H9 (cell line): ENCODE measurements around the gene CCNQ. TPM values are rescaled to one million over a fixed set of nuclear protein-coding genes. Genes with fewer than 3 reads are reported as not detected.

Experiments used
- DNase-seq: peaks from one replicate; pipeline ENCODE4 v3.0.0-alpha.2; 2017
- H2AFZ ChIP-seq: one replicate; pipeline ENCODE4 v1.6.1; 2013; ENCODE audit warnings: mild to moderate bottlenecking, low read length, control low read depth, moderate library complexity
- H2AK5ac ChIP-seq: 2 replicates; pipeline ENCODE4 v1.6.1; 2013; ENCODE audit warnings: low read length, control low read depth, mixed read lengths; ENCODE audit not compliant: insufficient read length
- H2BK120ac ChIP-seq: one replicate; pipeline ENCODE4 v1.6.1; 2013; ENCODE audit warnings: low read depth, mild to moderate bottlenecking, low read length, control low read depth, inconsistent platforms; ENCODE audit not compliant: poor library complexity, severe bottlenecking
- H2BK12ac ChIP-seq: 2 replicates; pipeline ENCODE4 v1.6.1; 2013; ENCODE audit warnings: low read length, control low read depth, mixed read lengths, low read depth; ENCODE audit not compliant: insufficient read length
- H2BK15ac ChIP-seq: 2 replicates; pipeline ENCODE4 v1.6.1; 2013; ENCODE audit warnings: low read depth, low read length, control low read depth
- H2BK20ac ChIP-seq: one replicate; pipeline ENCODE4 v1.6.1; 2013; ENCODE audit warnings: low read depth, mild to moderate bottlenecking, low read length, control low read depth, inconsistent platforms; ENCODE audit not compliant: poor library complexity, severe bottlenecking
- H2BK5ac ChIP-seq: 2 replicates; pipeline ENCODE4 v1.6.1; 2013; ENCODE audit warnings: low read length, control low read depth, mixed read lengths; ENCODE audit not compliant: insufficient read length
- H3K14ac ChIP-seq: 2 replicates; pipeline ENCODE4 v1.6.1; 2013; ENCODE audit warnings: low read length, control low read depth; ENCODE audit not compliant: insufficient read depth
- H3K18ac ChIP-seq: 2 replicates; pipeline ENCODE4 v1.6.1; 2013; ENCODE audit warnings: low read depth, mild to moderate bottlenecking, mixed read lengths, low read length, control low read depth; ENCODE audit not compliant: insufficient read length
- H3K23ac ChIP-seq: 2 replicates; pipeline ENCODE4 v1.6.1; 2013; ENCODE audit warnings: low read length, control low read depth, mixed read lengths, low read depth; ENCODE audit not compliant: insufficient read length
- H3K23me2 ChIP-seq: 2 replicates; pipeline ENCODE4 v1.6.1; 2013; ENCODE audit warnings: low read depth, mild to moderate bottlenecking, mixed read lengths, low read length, control low read depth; ENCODE audit not compliant: insufficient read length, poor library complexity, severe bottlenecking
- H3K27ac ChIP-seq: 2 replicates; pipeline ENCODE4 v1.5.1; 2013; ENCODE audit warnings: low read length, control low read depth, mixed read lengths, low read depth; ENCODE audit not compliant: insufficient read length
- H3K27me3 ChIP-seq: 2 replicates; pipeline ENCODE4 v1.6.1; 2013; ENCODE audit warnings: low read length, control low read depth, inconsistent platforms; ENCODE audit not compliant: insufficient read depth
- H3K4ac ChIP-seq: 2 replicates; pipeline ENCODE4 v1.6.1; 2013; ENCODE audit warnings: low read depth, mild to moderate bottlenecking, control low read depth, inconsistent platforms, low read length, moderate library complexity
- H3K4me1 ChIP-seq: 2 replicates; pipeline ENCODE4 v1.6.1; 2013; ENCODE audit warnings: low read length, control low read depth, inconsistent platforms; ENCODE audit not compliant: insufficient read depth
- H3K4me2 ChIP-seq: 2 replicates; pipeline ENCODE4 v1.6.1; 2013; ENCODE audit warnings: low read length, control low read depth, mixed read lengths; ENCODE audit not compliant: insufficient read length, insufficient read depth
- H3K56ac ChIP-seq: 2 replicates; pipeline ENCODE4 v1.6.1; 2013; ENCODE audit warnings: low read depth, mild to moderate bottlenecking, mixed read lengths, low read length, control low read depth; ENCODE audit not compliant: insufficient read length
- H3K79me1 ChIP-seq: 2 replicates; pipeline ENCODE4 v1.6.1; 2013; ENCODE audit warnings: low read depth, mild to moderate bottlenecking, moderate library complexity, low read length, control low read depth, inconsistent platforms; ENCODE audit not compliant: insufficient read depth, poor library complexity, severe bottlenecking
- H3K79me2 ChIP-seq: 2 replicates; pipeline ENCODE4 v1.6.1; 2013; ENCODE audit warnings: low read length, control low read depth, inconsistent platforms; ENCODE audit not compliant: insufficient read depth
- H3K9ac ChIP-seq: 2 replicates; pipeline ENCODE4 v1.6.1; 2013; ENCODE audit warnings: low read length, control low read depth, mixed read lengths; ENCODE audit not compliant: insufficient read length; ENCODE audit errors: extremely low read depth
- H3K9me3 ChIP-seq: one replicate; pipeline ENCODE4 v1.6.1; 2013; ENCODE audit warnings: low read depth, low read length, inconsistent platforms; ENCODE audit not compliant: control insufficient read depth
- H3T11ph ChIP-seq: one replicate; pipeline ENCODE4 v1.6.1; 2013; ENCODE audit warnings: mild to moderate bottlenecking, low read length, control low read depth, inconsistent platforms
- H4K20me1 ChIP-seq: one replicate; pipeline ENCODE4 v1.6.1; 2013; ENCODE audit not compliant: control insufficient read depth, insufficient read length, insufficient read depth
- H4K5ac ChIP-seq: 2 replicates; pipeline ENCODE4 v1.6.1; 2013; ENCODE audit warnings: low read depth, mild to moderate bottlenecking, mixed read lengths, low read length, control low read depth; ENCODE audit not compliant: insufficient read length
- H4K8ac ChIP-seq: replicated peaks from 2 replicates; pipeline ENCODE4 v1.6.1; 2013; ENCODE audit warnings: low read length, control low read depth, mixed read lengths, low read depth; ENCODE audit not compliant: insufficient read length
- H4K91ac ChIP-seq: 2 replicates; pipeline ENCODE4 v1.6.1; 2013; ENCODE audit warnings: low read depth, mild to moderate bottlenecking, moderate library complexity, mixed read lengths, low read length, control low read depth; ENCODE audit not compliant: insufficient read length
- H3K27ac Mint-ChIP-seq, 3 experiments: 2 replicates in 2 of 3; 3 replicates in 1 of 3; pipeline ENCODE4 v1.8.0; 2020 to 2021; ENCODE audit warnings: mixed read lengths in 3 of 3, mild to moderate bottlenecking in 1 of 3, moderate library complexity in 1 of 3
- H3K27me3 Mint-ChIP-seq: 2 replicates; pipeline ENCODE4 v1.8.0; 2021; ENCODE audit warnings: low read depth, mild to moderate bottlenecking, moderate library complexity, mixed read lengths
- H3K36me3 Mint-ChIP-seq, 3 experiments: 2 replicates in 2 of 3; 3 replicates in 1 of 3; pipeline ENCODE4 v1.8.0; 2020 to 2021; ENCODE audit warnings: low read depth in 3 of 3, mixed read lengths in 3 of 3; ENCODE audit not compliant: insufficient read depth in 1 of 3
- H3K4me1 Mint-ChIP-seq, 2 experiments: 2 replicates each; pipeline ENCODE4 v1.8.0; 2020; ENCODE audit warnings: mixed read lengths in 2 of 2
- H3K4me3 Mint-ChIP-seq, 2 experiments: 2 replicates in 1 of 2; 3 replicates in 1 of 2; pipeline ENCODE4 v1.8.0; 2020 to 2021; ENCODE audit warnings: mild to moderate bottlenecking in 2 of 2, mixed read lengths in 2 of 2, moderate library complexity in 1 of 2
- H3K9me3 Mint-ChIP-seq, 2 experiments: 2 replicates in 1 of 2; 3 replicates in 1 of 2; pipeline ENCODE4 v1.8.0; 2020; ENCODE audit warnings: mild to moderate bottlenecking in 2 of 2, mixed read lengths in 2 of 2, moderate library complexity in 1 of 2
- WGBS: extraction: QIAGEN DNeasy Blood & Tissue Kit; methylation state at CpG from one replicate; pipeline ENCODE4 v1.1.7; 2013; ENCODE audit warnings: missing lambda C conversion rate, low lambda C conversion rate, mixed read lengths; ENCODE audit not compliant: insufficient read length; ENCODE audit errors: extremely low coverage; 5-methylcytosine and 5-hydroxymethylcytosine counted together
- total RNA-seq: library from RNA; stranded (reverse); gene quantifications from 2 replicates; pipeline ENCODE4 v1.2.1, GENCODE V29; 2021
- TF ChIP-seq, protein P1 (sequence below): fragments of 200-600 bp; sonication (generic); conservative IDR thresholded peaks from 3 replicates; pipeline ENCODE4 v1.8.0; 2021; ENCODE audit warnings: antibody characterized with exemption, mild to moderate bottlenecking

CCNQ gene
- total RNA-seq, 1 experiment from 2014 or later, result 18.4 TPM

DNA sequence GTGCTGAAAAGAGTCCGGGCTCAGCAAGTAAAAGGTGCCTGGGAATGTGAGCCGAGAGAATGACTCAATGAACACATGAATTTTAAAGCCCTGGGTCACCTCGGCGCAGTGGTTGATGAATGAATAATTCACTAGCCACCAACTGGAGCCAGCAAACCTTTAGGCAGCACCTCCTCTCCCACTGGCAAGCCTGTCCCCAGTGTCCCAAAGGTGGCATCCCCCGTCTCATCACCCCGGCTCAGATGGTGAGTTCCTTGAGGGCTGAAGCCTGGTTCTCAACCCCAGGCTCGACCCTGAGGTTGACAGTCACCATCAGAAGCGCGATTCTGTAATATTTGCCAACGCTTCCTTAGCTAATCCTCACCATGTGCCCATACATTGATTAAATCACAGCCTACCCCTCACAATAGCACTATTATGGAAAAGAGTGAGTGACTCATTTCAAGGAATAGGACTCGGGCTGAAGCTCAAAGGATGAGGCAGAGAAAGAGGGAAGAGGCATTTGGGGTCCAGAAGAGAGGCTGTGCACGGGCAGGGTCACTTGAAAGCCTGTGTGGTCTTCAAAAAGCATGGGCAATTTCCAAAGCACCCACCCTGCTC lies 2.7 kb upstream of the CCNQ start:
- Mint-ChIP-seq H3K36me3 (peaks cover 5 to 9% (median 8%) of the 10 kb centered on the region in 3 experiments; a peak in 6 of 7 replicates), H3K4me1 (peaks cover 8 to 10% of the 10 kb centered on the region in 2 experiments), H3K27ac (no peak overlapping the region; a peak in 1 of 7 replicates), H3K9me3 (peaks cover 77 to 81% of the 10 kb centered on the region in 2 experiments), H3K27me3 (peaks cover 42% of the 10 kb centered on the region), H3K4me3 (no peak overlapping the region)
- Histone ChIP-seq H3T11ph (no peak overlapping the region), H2BK12ac (no peak overlapping the region), H3K56ac (no peak overlapping the region), H3K79me1 (no peaks in the 10 kb centered on the region), H3K23ac (no peak overlapping the region), H3K23me2 (peaks cover 14% of the 10 kb centered on the region), H2AK5ac (no peak overlapping the region), H3K4ac (no peak overlapping the region), H3K18ac (no peak overlapping the region), H2BK20ac (no peak overlapping the region), H3K14ac (no peak overlapping the region), H3K9ac (no peak overlapping the region), H2BK120ac (no peak overlapping the region), H3K4me1 (no peaks in the 10 kb centered on the region), H4K8ac (no peak overlapping the region), H4K91ac (no peak overlapping the region), H3K79me2 (no peaks in the 10 kb centered on the region), H2AFZ (no peak overlapping the region), H3K9me3 (peaks cover 35% of the 10 kb centered on the region), H3K4me2 (no peak overlapping the region), H3K27me3 (no peaks in the 10 kb centered on the region), H4K20me1 (peaks cover 2% of the 10 kb centered on the region), H4K5ac (no peak overlapping the region), H3K27ac (no peak overlapping the region), H2BK15ac (no peak overlapping the region), H2BK5ac (no peak overlapping the region)
- DNase-seq, result no peak
- TF ChIP-seq, protein P1, sequence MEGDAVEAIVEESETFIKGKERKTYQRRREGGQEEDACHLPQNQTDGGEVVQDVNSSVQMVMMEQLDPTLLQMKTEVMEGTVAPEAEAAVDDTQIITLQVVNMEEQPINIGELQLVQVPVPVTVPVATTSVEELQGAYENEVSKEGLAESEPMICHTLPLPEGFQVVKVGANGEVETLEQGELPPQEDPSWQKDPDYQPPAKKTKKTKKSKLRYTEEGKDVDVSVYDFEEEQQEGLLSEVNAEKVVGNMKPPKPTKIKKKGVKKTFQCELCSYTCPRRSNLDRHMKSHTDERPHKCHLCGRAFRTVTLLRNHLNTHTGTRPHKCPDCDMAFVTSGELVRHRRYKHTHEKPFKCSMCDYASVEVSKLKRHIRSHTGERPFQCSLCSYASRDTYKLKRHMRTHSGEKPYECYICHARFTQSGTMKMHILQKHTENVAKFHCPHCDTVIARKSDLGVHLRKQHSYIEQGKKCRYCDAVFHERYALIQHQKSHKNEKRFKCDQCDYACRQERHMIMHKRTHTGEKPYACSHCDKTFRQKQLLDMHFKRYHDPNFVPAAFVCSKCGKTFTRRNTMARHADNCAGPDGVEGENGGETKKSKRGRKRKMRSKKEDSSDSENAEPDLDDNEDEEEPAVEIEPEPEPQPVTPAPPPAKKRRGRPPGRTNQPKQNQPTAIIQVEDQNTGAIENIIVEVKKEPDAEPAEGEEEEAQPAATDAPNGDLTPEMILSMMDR, result no peak
- no CpG with 5 or more reads among the region's 12 CpGs for whole genome bisulfite sequencing
